Spinal cord (tissue), 10 donors: ENCODE data around the gene KCTD8. TPM values are rescaled to one million over a fixed set of nuclear protein-coding genes. Genes with fewer than 3 reads are reported as not detected.

Source experiments
- DNase-seq, 6 donors: peaks; one replicate each; pipeline versions ENCODE4 v3.0.0 to v3.0.0-alpha.2; 2013 to 2015; ENCODE audit warnings: low spot score in 6 of 6, low read depth in 4 of 6
- H3K27ac ChIP-seq: one replicate; pipeline ENCODE4 v1.5.1; 2013; ENCODE audit warnings: low read depth, low read length, control low read depth
- H3K27me3 ChIP-seq: one replicate; pipeline ENCODE4 v1.6.1; 2013; ENCODE audit warnings: low read length; ENCODE audit not compliant: control insufficient read depth, insufficient read depth
- H3K36me3 ChIP-seq: one replicate; pipeline ENCODE4 v1.6.1; 2013; ENCODE audit warnings: low read length; ENCODE audit not compliant: control insufficient read depth, insufficient read depth
- H3K4me1 ChIP-seq: one replicate; pipeline ENCODE4 v1.6.1; 2013; ENCODE audit warnings: low read length; ENCODE audit not compliant: control insufficient read depth, insufficient read depth
- H3K4me3 ChIP-seq: one replicate; pipeline ENCODE4 v1.5.1; 2013; ENCODE audit warnings: low read depth, low read length, control low read depth
- H3K9me3 ChIP-seq: one replicate; pipeline ENCODE4 v1.6.1; 2013; ENCODE audit warnings: low read length; ENCODE audit not compliant: control insufficient read depth, insufficient read depth
- WGBS: methylation state at CpG from one replicate; pipeline ENCODE4 v1.1.5; 2013; ENCODE audit warnings: missing lambda C conversion rate; ENCODE audit not compliant: insufficient coverage; 5-methylcytosine and 5-hydroxymethylcytosine counted together
- polyA plus RNA-seq, 2 donors: library from polyadenylated mRNA; unstranded; fragments of 120-200 nt; gene quantifications; one replicate each; pipeline ENCODE4 v1.2.1, GENCODE V29; 2013; ENCODE audit not compliant: insufficient read length in 2 of 2
- total RNA-seq, 2 donors: library from RNA; depleted of rRNA in 1 of 2; stranded (reverse); fragments of 120-200 nt in 1 of 2; fragments of >200 nt in 1 of 2; gene quantifications; one replicate each; pipeline versions ENCODE4 v1.2.3 to v1.2.4, GENCODE V29; 2013 to 2014
- donor health status: healthy.

Gene KCTD8
- total and polyA plus RNA-seq, 4 donors, result 4.1 to 27.1 (median 19.8) TPM

- Histone ChIP-seq H3K4me3 (peak overlapping the region; percentile 55), H3K9me3 (no peaks in the 10 kb centered on the region), H3K27me3 (peaks cover 21% of the 10 kb centered on the region), H3K27ac (no peak overlapping the region), H3K36me3 (no peaks in the 10 kb centered on the region), H3K4me1 (peaks cover 15% of the 10 kb centered on the region)
- peak in 1 of 6 donors; percentile 24 for DNase-seq
- WGBS, result no CpG with 5 or more reads among the region's 4 CpGs
These were observed 2.4 kb downstream of the KCTD8 start for GRCh38 chr4:44446191-44446590.

GRCh38 chr4:44438687-44439086 is 9.9 kb downstream of the KCTD8 start:
- Histone ChIP-seq H3K9me3 (no peaks in the 10 kb centered on the region), H3K27me3 (no peaks in the 10 kb centered on the region), H3K36me3 (no peaks in the 10 kb centered on the region), H3K4me1 (no peaks in the 10 kb centered on the region), H3K4me3 (no peak overlapping the region), H3K27ac (no peak overlapping the region)
- no peak for DNase-seq

- DNase-seq, result no peak
- H3K9me3 ChIP-seq, result no peaks in the 10 kb centered on the region
- no peaks in the 10 kb centered on the region for H3K36me3 ChIP-seq
- WGBS, result no CpG with 5 or more reads among the region's 2 CpGs
- no peak overlapping the region for H3K27ac ChIP-seq
- no peak overlapping the region for H3K4me3 ChIP-seq
- no peaks in the 10 kb centered on the region for H3K4me1 ChIP-seq
- H3K27me3 ChIP-seq, result no peaks in the 10 kb centered on the region
These were observed 14.4 kb downstream of the KCTD8 start for GRCh38 chr4:44434247-44434646.

GRCh38 chr4:44425614-44426208 is 22.9 kb downstream of the KCTD8 start:
- Histone ChIP-seq H3K27ac (no peak overlapping the region), H3K4me3 (no peak overlapping the region), H3K36me3 (no peaks in the 10 kb centered on the region), H3K9me3 (no peaks in the 10 kb centered on the region), H3K4me1 (no peaks in the 10 kb centered on the region), H3K27me3 (no peaks in the 10 kb centered on the region)
- WGBS, result 20% methylated on average over 1 of the region's 2 CpGs
- peak in 2 of 6 donors; percentile 33 to 35 for DNase-seq

- no peak overlapping the region for H3K4me3 ChIP-seq
- no peaks in the 10 kb centered on the region for H3K36me3 ChIP-seq
- WGBS, result no CpG with 5 or more reads among the region's 1 CpG
- DNase-seq, result no peak
- no peaks in the 10 kb centered on the region for H3K27me3 ChIP-seq
- H3K4me1 ChIP-seq, result no peaks in the 10 kb centered on the region
- H3K27ac ChIP-seq, result no peak overlapping the region
- H3K9me3 ChIP-seq, result no peaks in the 10 kb centered on the region
These were observed 25.7 kb downstream of the KCTD8 start for GRCh38 chr4:44422912-44423311.

GRCh38 chr4:44421330-44422065 is 27.1 kb downstream of the KCTD8 start:
- WGBS, result no CpG with 5 or more reads among the region's 2 CpGs
- Histone ChIP-seq H3K36me3 (no peaks in the 10 kb centered on the region), H3K9me3 (no peaks in the 10 kb centered on the region), H3K27me3 (no peaks in the 10 kb centered on the region), H3K4me3 (no peak overlapping the region), H3K27ac (no peak overlapping the region), H3K4me1 (no peaks in the 10 kb centered on the region)
- no peak for DNase-seq

- 92% methylated on average over 1 of the region's 1 CpG for WGBS
- Histone ChIP-seq H3K27ac (no peak overlapping the region), H3K4me1 (no peaks in the 10 kb centered on the region), H3K9me3 (no peaks in the 10 kb centered on the region), H3K27me3 (no peaks in the 10 kb centered on the region), H3K4me3 (no peak overlapping the region), H3K36me3 (no peaks in the 10 kb centered on the region)
- DNase-seq, result no peak
These were observed 33.4 kb downstream of the KCTD8 start for GRCh38 chr4:44415251-44415650.

GRCh38 chr4:44368413-44369167 is 80.0 kb downstream of the KCTD8 start:
- H3K4me1 ChIP-seq, result no peaks in the 10 kb centered on the region
- H3K4me3 ChIP-seq, result no peak overlapping the region
- H3K36me3 ChIP-seq, result no peaks in the 10 kb centered on the region
- no peaks in the 10 kb centered on the region for H3K9me3 ChIP-seq
- no peak overlapping the region for H3K27ac ChIP-seq
- no peaks in the 10 kb centered on the region for H3K27me3 ChIP-seq
- peak in 1 of 6 donors; percentile 35 for DNase-seq
- 82% methylated on average over 2 of the region's 3 CpGs for WGBS

- no peaks in the 10 kb centered on the region for H3K36me3 ChIP-seq
- H3K27me3 ChIP-seq, result no peaks in the 10 kb centered on the region
- WGBS, result 88% methylated on average over 3 of the region's 3 CpGs
- no peak overlapping the region for H3K27ac ChIP-seq
- H3K9me3 ChIP-seq, result no peaks in the 10 kb centered on the region
- DNase-seq, result no peak
- no peaks in the 10 kb centered on the region for H3K4me1 ChIP-seq
- H3K4me3 ChIP-seq, result no peak overlapping the region
These were observed 94.4 kb downstream of the KCTD8 start for GRCh38 chr4:44354172-44354571.
